Measurements from ENCODE around the gene COTL1. TPM values are rescaled to one million over a fixed set of nuclear protein-coding genes. Genes with fewer than 3 reads are reported as not detected.
A peak's percentile ranks its signal among the peaks of the same experiment; 100 is the strongest.

Gene COTL1
- total and polyA plus RNA-seq, 2 of the 13 experiments (the other 11 are each of a cell fraction or from before 2014, with no cell fraction given): 8.7 to 16.9 TPM

- TF ChIP-seq GMEB1 (CRISPR knock-in tag; IDR thresholded peaks at IDR 0.05; ENCODE audit: borderline replicate concordance) (peak; percentile 39; the same call in 1 of the 2 replicates), ZSCAN25 (CRISPR knock-in tag; IDR thresholded peaks at IDR 0.05) (peak; percentile 43; the same call in 1 of the 2 replicates), DDIT3 (CRISPR knock-in tag; IDR thresholded peaks at IDR 0.05) (no peak), ZNF556 (CRISPR knock-in tag; IDR thresholded peaks at IDR 0.05; ENCODE audit: borderline replicate concordance) (no peak), FLYWCH1 (CRISPR knock-in tag; IDR thresholded peaks at IDR 0.05) (no peak), SRSF1 (optimal IDR thresholded peaks at IDR 0.05; ENCODE audit: low read depth, low read length) (no peak), ZNF446 (CRISPR knock-in tag; IDR thresholded peaks at IDR 0.05) (no peak), NRL (CRISPR knock-in tag; IDR thresholded peaks at IDR 0.05; ENCODE audit: borderline replicate concordance) (peak; percentile 57), ZNF318 (CRISPR knock-in tag; IDR thresholded peaks at IDR 0.05) (no peak), ZKSCAN1 (IDR thresholded peaks at IDR 0.05; ENCODE audit: low read length) (no peak), TSC22D2 (CRISPR knock-in tag; IDR thresholded peaks at IDR 0.05; ENCODE audit: borderline replicate concordance) (no peak), ZBTB37 (CRISPR knock-in tag; IDR thresholded peaks at IDR 0.05) (no peak), ATM (IDR thresholded peaks at IDR 0.05; ENCODE audit: borderline replicate concordance) (no peak), ARHGAP35 (CRISPR knock-in tag; IDR thresholded peaks at IDR 0.05; ENCODE audit: borderline replicate concordance) (peak; percentile 82; the same call in 1 of the 2 replicates), HNF4A (CRISPR knock-in tag; IDR thresholded peaks at IDR 0.05) (peak; percentile 51; the same call in 1 of the 2 replicates), ZNF260 (CRISPR knock-in tag; IDR thresholded peaks at IDR 0.05; ENCODE audit: borderline replicate concordance, low read depth) (no peak), RARG (CRISPR knock-in tag; IDR thresholded peaks at IDR 0.05; ENCODE audit: low read depth) (no peak)
These were observed 31.0 kb upstream of the COTL1 start (continued) for GRCh38 chr16:84648595-84649510.
